ENCODE data around the gene SYT14. TPM values are rescaled to one million over a fixed set of nuclear protein-coding genes. Genes with fewer than 3 reads are reported as not detected.

The SYT14 gene
- total and polyA plus RNA-seq, 11 donors: not detected

DNA sequence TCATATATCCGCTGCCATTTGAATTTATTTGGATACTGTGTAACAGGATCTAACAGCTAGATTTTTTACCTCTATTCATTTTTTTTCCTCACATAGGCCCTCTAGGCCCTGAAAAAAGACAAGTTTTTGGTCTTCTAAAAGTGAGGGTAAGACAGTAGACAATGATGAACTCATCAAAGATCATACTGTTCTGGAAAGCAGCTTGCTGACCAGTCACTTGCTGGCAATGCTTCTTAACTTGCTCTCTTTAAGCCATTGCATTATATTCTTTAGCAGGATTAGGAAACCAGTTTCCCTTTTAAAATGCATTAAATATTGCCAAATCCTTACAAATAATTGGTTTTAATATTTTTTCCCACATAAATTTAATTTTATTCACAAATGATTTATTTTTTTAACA, 65.5 kb downstream of the SYT14 start:
- TF ChIP-seq, protein P1, sequence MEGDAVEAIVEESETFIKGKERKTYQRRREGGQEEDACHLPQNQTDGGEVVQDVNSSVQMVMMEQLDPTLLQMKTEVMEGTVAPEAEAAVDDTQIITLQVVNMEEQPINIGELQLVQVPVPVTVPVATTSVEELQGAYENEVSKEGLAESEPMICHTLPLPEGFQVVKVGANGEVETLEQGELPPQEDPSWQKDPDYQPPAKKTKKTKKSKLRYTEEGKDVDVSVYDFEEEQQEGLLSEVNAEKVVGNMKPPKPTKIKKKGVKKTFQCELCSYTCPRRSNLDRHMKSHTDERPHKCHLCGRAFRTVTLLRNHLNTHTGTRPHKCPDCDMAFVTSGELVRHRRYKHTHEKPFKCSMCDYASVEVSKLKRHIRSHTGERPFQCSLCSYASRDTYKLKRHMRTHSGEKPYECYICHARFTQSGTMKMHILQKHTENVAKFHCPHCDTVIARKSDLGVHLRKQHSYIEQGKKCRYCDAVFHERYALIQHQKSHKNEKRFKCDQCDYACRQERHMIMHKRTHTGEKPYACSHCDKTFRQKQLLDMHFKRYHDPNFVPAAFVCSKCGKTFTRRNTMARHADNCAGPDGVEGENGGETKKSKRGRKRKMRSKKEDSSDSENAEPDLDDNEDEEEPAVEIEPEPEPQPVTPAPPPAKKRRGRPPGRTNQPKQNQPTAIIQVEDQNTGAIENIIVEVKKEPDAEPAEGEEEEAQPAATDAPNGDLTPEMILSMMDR (IDR thresholded peaks at IDR 0.05): no peak
- TF ChIP-seq POLR2A (IDR thresholded peaks at IDR 0.05): no peak
- H3K4me3 ChIP-seq: no peak overlapping the region
- H3K27me3 ChIP-seq: no peaks in the 10 kb centered on the region
- intact Hi-C loops (cut with DNase I): no loop called here
- WGBS, 4 donors: 87 to 96% (median 95%) methylated on average over 1 of the region's 1 CpG
- no peaks in the 10 kb centered on the region for H3K9me3 ChIP-seq
- H3K4me1 ChIP-seq: no peaks in the 10 kb centered on the region
- H3K27ac ChIP-seq: no peak overlapping the region
- no peaks in the 10 kb centered on the region for H3K36me3 ChIP-seq
- ATAC-seq: no peak
- DNase-seq: no peak

DNA sequence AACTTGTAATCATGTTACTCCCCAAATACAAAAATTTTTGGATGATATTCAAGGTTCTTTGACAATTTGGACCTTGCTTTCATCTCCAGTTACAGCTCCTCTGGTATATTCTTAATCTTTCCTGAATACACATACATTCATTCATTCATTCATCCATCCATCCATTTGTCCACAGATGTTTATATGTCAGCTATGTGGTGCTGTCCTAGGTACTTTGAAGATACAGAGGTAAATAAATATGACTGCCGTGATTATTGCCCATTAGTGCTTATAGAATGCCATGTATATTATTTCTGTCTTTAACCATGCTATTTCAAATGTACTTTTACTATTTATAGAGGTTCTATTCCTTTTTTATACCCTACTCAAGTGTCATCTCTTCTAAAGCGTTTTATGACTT, 72.1 kb downstream of the SYT14 start:
- H3K9me3 ChIP-seq: peaks cover 0 to 6% (median 0%) of the 10 kb centered on the region in 12 donors
- H3K27me3 ChIP-seq: peaks cover 0 to 8% (median 0%) of the 10 kb centered on the region in 9 donors
- TF ChIP-seq POLR2A (IDR thresholded peaks at IDR 0.05): no peak
- TF ChIP-seq, protein P1 (IDR thresholded peaks at IDR 0.05): no peak
- DNase-seq (no peak), ATAC-seq (no peak)
- no peak overlapping the region for H3K4me3 ChIP-seq
- no peaks in the 10 kb centered on the region for H3K36me3 ChIP-seq
- no peak overlapping the region for H3K27ac ChIP-seq
- intact Hi-C loops (cut with DNase I): no loop called here
- H3K4me1 ChIP-seq: no peaks in the 10 kb centered on the region
- WGBS, 4 donors: 75 to 82% (median 81%) methylated on average over 2 of the region's 2 CpGs

DNA sequence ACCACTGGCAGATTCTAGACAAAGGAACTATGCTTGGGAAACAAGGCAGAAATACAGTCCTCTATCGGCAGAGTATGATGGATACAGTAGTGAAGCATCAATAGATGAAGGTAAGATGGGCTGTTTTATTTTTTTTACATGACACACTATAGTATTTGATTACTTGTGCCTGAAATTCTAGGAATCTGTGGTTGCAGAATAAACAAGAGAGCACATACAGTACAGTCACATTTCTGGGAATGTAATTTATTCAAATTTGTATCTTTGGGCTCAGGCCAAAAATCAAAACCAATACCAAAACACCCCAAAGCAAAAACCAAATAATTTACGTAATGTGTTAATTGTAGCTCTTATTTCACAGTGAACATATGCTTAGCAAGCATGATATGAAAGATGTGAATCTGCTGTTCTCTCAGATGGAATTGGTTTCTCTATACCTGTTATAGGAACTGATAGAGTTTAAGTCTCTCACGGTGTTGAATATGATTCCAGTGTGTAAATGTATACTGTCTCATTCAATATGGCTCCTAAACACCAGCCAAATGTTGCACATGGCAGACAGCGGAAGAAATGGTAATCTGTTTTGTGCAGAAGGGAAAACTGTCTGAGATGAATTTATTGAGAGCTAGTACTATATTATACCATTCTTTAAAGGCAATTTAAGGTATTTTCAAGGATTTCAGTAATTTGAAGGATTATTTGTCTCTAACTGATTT, 83.3 kb downstream of the SYT14 start:
- no peak for DNase-seq
- TF ChIP-seq, protein P1 (IDR thresholded peaks at IDR 0.05): no peak
- TF ChIP-seq POLR2A (IDR thresholded peaks at IDR 0.05): no peak
- Histone ChIP-seq H3K27ac (no peak overlapping the region), H3K36me3 (no peaks in the 10 kb centered on the region), H3K9me3 (no peaks in the 10 kb centered on the region), H3K4me1 (no peaks in the 10 kb centered on the region), H3K27me3 (peaks cover 0 to 3% (median 0%) of the 10 kb centered on the region in 9 donors), H3K4me3 (no peak overlapping the region)
- WGBS, 4 donors: 86 to 90% (median 88%) methylated on average over 4 of the region's 4 CpGs
- no peak for ATAC-seq
- intact Hi-C loops (cut with DNase I): no loop called here

DNA sequence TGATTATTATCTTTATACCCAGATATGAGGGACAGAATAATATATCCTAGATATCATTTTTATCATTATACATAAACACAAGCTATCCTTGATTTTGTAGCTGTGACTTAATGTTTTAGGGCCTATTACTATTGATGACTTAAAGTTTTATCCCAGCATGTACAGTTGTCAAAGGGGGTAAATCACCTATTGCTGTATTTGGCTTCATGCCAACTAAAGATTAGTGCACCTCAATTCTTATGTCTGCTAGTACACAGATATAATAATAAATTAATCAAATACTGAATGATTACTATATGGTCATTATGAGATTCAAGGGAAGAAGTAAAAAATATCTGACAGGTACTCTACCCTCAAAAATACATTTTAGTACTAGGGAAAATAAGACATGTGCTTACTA, 84.0 kb downstream of the SYT14 start:
- H3K27ac ChIP-seq: no peak overlapping the region
- peaks cover 0 to 4% (median 0%) of the 10 kb centered on the region in 9 donors for H3K27me3 ChIP-seq
- no peaks in the 10 kb centered on the region for H3K4me1 ChIP-seq
- intact Hi-C loops (cut with DNase I): no loop called here
- no peak for TF ChIP-seq POLR2A (IDR thresholded peaks at IDR 0.05)
- TF ChIP-seq, protein P1 (IDR thresholded peaks at IDR 0.05): no peak
- ATAC-seq (no peak), DNase-seq (no peak)
- no peaks in the 10 kb centered on the region for H3K36me3 ChIP-seq
- no peaks in the 10 kb centered on the region for H3K9me3 ChIP-seq
- H3K4me3 ChIP-seq: no peak overlapping the region

Measured in heart left ventricle (tissue), 16 donors.